ENCODE measurements around the gene RER1.

Gene RER1

GRCh38 chr1:2415337-2415736 is 23.7 kb downstream of the RER1 start:
- peaks cover 36 to 50% (median 45%) of the 10 kb centered on the region in 5 donors for H3K27me3 ChIP-seq (ENCODE audit: control insufficient read depth in 5 of 5, insufficient read depth in 4 of 5, low read length in 5 of 5)

GRCh38 chr1:2415801-2416208 is 24.2 kb downstream of the RER1 start:
- peaks cover 36 to 54% (median 49%) of the 10 kb centered on the region in 5 donors for H3K27me3 ChIP-seq (ENCODE audit: control insufficient read depth in 5 of 5, insufficient read depth in 4 of 5, low read length in 5 of 5)
- peak overlapping the region in 1 of 5 donors; percentile 6 for H3K4me3 ChIP-seq (ENCODE audit: low read depth in 1 of 5, low read length in 5 of 5)
- no peak overlapping the region for H3K27ac ChIP-seq (ENCODE audit: low read depth, low read length)
- H3K4me1 ChIP-seq (ENCODE audit: control insufficient read depth in 5 of 5, insufficient read depth in 5 of 5, low read length in 5 of 5): peaks cover 2 to 29% (median 28%) of the 10 kb centered on the region in 5 donors
- H3K9ac ChIP-seq (ENCODE audit: low read length in 5 of 5): no peak overlapping the region
- no peaks in the 10 kb centered on the region for H3K36me3 ChIP-seq (ENCODE audit: control insufficient read depth in 5 of 5, insufficient read depth in 5 of 5, low read length in 5 of 5)
- H3K9me3 ChIP-seq (ENCODE audit: control insufficient read depth in 5 of 5, low read length in 5 of 5): no peaks in the 10 kb centered on the region

More at GRCh38 chr1:2415337-2415736, 23.7 kb downstream of the RER1 start:
- H3K9ac ChIP-seq (ENCODE audit: low read length in 5 of 5): no peak overlapping the region
- H3K27ac ChIP-seq (ENCODE audit: low read depth, low read length): no peak overlapping the region
- H3K9me3 ChIP-seq (ENCODE audit: control insufficient read depth in 5 of 5, low read length in 5 of 5): no peaks in the 10 kb centered on the region
- peaks cover 2 to 29% (median 28%) of the 10 kb centered on the region in 5 donors for H3K4me1 ChIP-seq (ENCODE audit: control insufficient read depth in 5 of 5, insufficient read depth in 5 of 5, low read length in 5 of 5)
- H3K36me3 ChIP-seq (ENCODE audit: control insufficient read depth in 5 of 5, insufficient read depth in 5 of 5, low read length in 5 of 5): no peaks in the 10 kb centered on the region
- H3K4me3 ChIP-seq (ENCODE audit: low read depth in 1 of 5, low read length in 5 of 5): no peak overlapping the region

- no peak overlapping the region for H3K27ac ChIP-seq (ENCODE audit: low read depth, low read length)
- H3K4me1 ChIP-seq (ENCODE audit: control insufficient read depth in 5 of 5, insufficient read depth in 5 of 5, low read length in 5 of 5): peaks cover 2 to 28% (median 27%) of the 10 kb centered on the region in 5 donors
- peaks cover 36 to 56% (median 49%) of the 10 kb centered on the region in 5 donors for H3K27me3 ChIP-seq (ENCODE audit: control insufficient read depth in 5 of 5, insufficient read depth in 4 of 5, low read length in 5 of 5)
- H3K4me3 ChIP-seq (ENCODE audit: low read depth in 1 of 5, low read length in 5 of 5): no peak overlapping the region
- H3K9me3 ChIP-seq (ENCODE audit: control insufficient read depth in 5 of 5, low read length in 5 of 5): no peaks in the 10 kb centered on the region
- H3K36me3 ChIP-seq (ENCODE audit: control insufficient read depth in 5 of 5, insufficient read depth in 5 of 5, low read length in 5 of 5): no peaks in the 10 kb centered on the region
- H3K9ac ChIP-seq (ENCODE audit: low read length in 5 of 5): no peak overlapping the region
Observed at GRCh38 chr1:2416403-2416802, 24.8 kb downstream of the RER1 start.

- no peak overlapping the region for H3K9ac ChIP-seq (ENCODE audit: low read length in 5 of 5)
- no peak overlapping the region for H3K4me3 ChIP-seq (ENCODE audit: low read depth in 1 of 5, low read length in 5 of 5)
- peaks cover 0 to 20% (median 19%) of the 10 kb centered on the region in 5 donors for H3K4me1 ChIP-seq (ENCODE audit: control insufficient read depth in 5 of 5, insufficient read depth in 5 of 5, low read length in 5 of 5)
- no peak overlapping the region for H3K27ac ChIP-seq (ENCODE audit: low read depth, low read length)
- peaks cover 0 to under 1% (median under 1%) of the 10 kb centered on the region in 5 donors for H3K9me3 ChIP-seq (ENCODE audit: control insufficient read depth in 5 of 5, low read length in 5 of 5)
- H3K36me3 ChIP-seq (ENCODE audit: control insufficient read depth in 5 of 5, insufficient read depth in 5 of 5, low read length in 5 of 5): no peaks in the 10 kb centered on the region
- peaks cover 36 to 56% (median 50%) of the 10 kb centered on the region in 5 donors for H3K27me3 ChIP-seq (ENCODE audit: control insufficient read depth in 5 of 5, insufficient read depth in 4 of 5, low read length in 5 of 5)
Observed at GRCh38 chr1:2417083-2417832, 25.6 kb downstream of the RER1 start.

- no peak overlapping the region for H3K9ac ChIP-seq (ENCODE audit: low read length in 5 of 5)
- H3K27ac ChIP-seq (ENCODE audit: low read depth, low read length): no peak overlapping the region
- peaks cover 0 to 7% (median 2%) of the 10 kb centered on the region in 5 donors for H3K9me3 ChIP-seq (ENCODE audit: control insufficient read depth in 5 of 5, low read length in 5 of 5)
- peaks cover 36 to 56% (median 50%) of the 10 kb centered on the region in 5 donors for H3K27me3 ChIP-seq (ENCODE audit: control insufficient read depth in 5 of 5, insufficient read depth in 4 of 5, low read length in 5 of 5)
- no peak overlapping the region for H3K4me3 ChIP-seq (ENCODE audit: low read depth in 1 of 5, low read length in 5 of 5)
- no peaks in the 10 kb centered on the region for H3K36me3 ChIP-seq (ENCODE audit: control insufficient read depth in 5 of 5, insufficient read depth in 5 of 5, low read length in 5 of 5)
- peaks cover 0 to 18% (median 18%) of the 10 kb centered on the region in 5 donors for H3K4me1 ChIP-seq (ENCODE audit: control insufficient read depth in 5 of 5, insufficient read depth in 5 of 5, low read length in 5 of 5)
Observed at GRCh38 chr1:2417833-2418225, 26.2 kb downstream of the RER1 start.

- Histone ChIP-seq H3K27ac (ENCODE audit: low read depth, low read length) (no peak overlapping the region), H3K27me3 (ENCODE audit: control insufficient read depth in 5 of 5, insufficient read depth in 4 of 5, low read length in 5 of 5) (peaks cover 36 to 56% (median 51%) of the 10 kb centered on the region in 5 donors), H3K9ac (ENCODE audit: low read length in 5 of 5) (no peak overlapping the region), H3K9me3 (ENCODE audit: control insufficient read depth in 5 of 5, low read length in 5 of 5) (peaks cover 4 to 16% (median 9%) of the 10 kb centered on the region in 5 donors), H3K4me3 (ENCODE audit: low read depth in 1 of 5, low read length in 5 of 5) (no peak overlapping the region), H3K36me3 (ENCODE audit: control insufficient read depth in 5 of 5, insufficient read depth in 5 of 5, low read length in 5 of 5) (no peaks in the 10 kb centered on the region), H3K4me1 (ENCODE audit: control insufficient read depth in 5 of 5, insufficient read depth in 5 of 5, low read length in 5 of 5) (peaks cover 0 to 8% (median 7%) of the 10 kb centered on the region in 5 donors)
Observed at GRCh38 chr1:2418791-2419320, 27.2 kb downstream of the RER1 start.

- Histone ChIP-seq H3K27ac (ENCODE audit: low read depth, low read length) (no peak overlapping the region), H3K9me3 (ENCODE audit: control insufficient read depth in 5 of 5, low read length in 5 of 5) (peaks cover 4 to 16% (median 9%) of the 10 kb centered on the region in 5 donors), H3K4me3 (ENCODE audit: low read depth in 1 of 5, low read length in 5 of 5) (no peak overlapping the region), H3K4me1 (ENCODE audit: control insufficient read depth in 5 of 5, insufficient read depth in 5 of 5, low read length in 5 of 5) (peaks cover 0 to 2% (median 2%) of the 10 kb centered on the region in 5 donors), H3K27me3 (ENCODE audit: control insufficient read depth in 5 of 5, insufficient read depth in 4 of 5, low read length in 5 of 5) (peaks cover 36 to 56% (median 51%) of the 10 kb centered on the region in 5 donors), H3K9ac (ENCODE audit: low read length in 5 of 5) (no peak overlapping the region), H3K36me3 (ENCODE audit: control insufficient read depth in 5 of 5, insufficient read depth in 5 of 5, low read length in 5 of 5) (no peaks in the 10 kb centered on the region)
Observed at GRCh38 chr1:2419416-2419815, 27.8 kb downstream of the RER1 start.

GRCh38 chr1:2422523-2422922 is 30.9 kb downstream of the RER1 start:
- peaks cover 4 to 16% (median 9%) of the 10 kb centered on the region in 5 donors for H3K9me3 ChIP-seq (ENCODE audit: control insufficient read depth in 5 of 5, low read length in 5 of 5)
- H3K9ac ChIP-seq (ENCODE audit: low read length in 5 of 5): no peak overlapping the region
- no peaks in the 10 kb centered on the region for H3K4me1 ChIP-seq (ENCODE audit: control insufficient read depth in 5 of 5, insufficient read depth in 5 of 5, low read length in 5 of 5)
- H3K4me3 ChIP-seq (ENCODE audit: low read depth in 1 of 5, low read length in 5 of 5): no peak overlapping the region
- no peaks in the 10 kb centered on the region for H3K36me3 ChIP-seq (ENCODE audit: control insufficient read depth in 5 of 5, insufficient read depth in 5 of 5, low read length in 5 of 5)
- H3K27me3 ChIP-seq (ENCODE audit: control insufficient read depth in 5 of 5, insufficient read depth in 4 of 5, low read length in 5 of 5): peaks cover 21 to 45% (median 36%) of the 10 kb centered on the region in 5 donors
- no peak overlapping the region for H3K27ac ChIP-seq (ENCODE audit: low read depth, low read length)

- H3K4me1 ChIP-seq (ENCODE audit: control insufficient read depth in 5 of 5, insufficient read depth in 5 of 5, low read length in 5 of 5): no peaks in the 10 kb centered on the region
- H3K27me3 ChIP-seq (ENCODE audit: control insufficient read depth in 5 of 5, insufficient read depth in 4 of 5, low read length in 5 of 5): peaks cover 14 to 26% (median 23%) of the 10 kb centered on the region in 5 donors
- no peak overlapping the region for H3K9ac ChIP-seq (ENCODE audit: low read length in 5 of 5)
- H3K4me3 ChIP-seq (ENCODE audit: low read depth in 1 of 5, low read length in 5 of 5): no peak overlapping the region
- peaks cover 4 to 23% (median 18%) of the 10 kb centered on the region in 5 donors for H3K9me3 ChIP-seq (ENCODE audit: control insufficient read depth in 5 of 5, low read length in 5 of 5)
- H3K36me3 ChIP-seq (ENCODE audit: control insufficient read depth in 5 of 5, insufficient read depth in 5 of 5, low read length in 5 of 5): no peaks in the 10 kb centered on the region
- no peak overlapping the region for H3K27ac ChIP-seq (ENCODE audit: low read depth, low read length)
Observed at GRCh38 chr1:2425892-2426291, 34.3 kb downstream of the RER1 start.

GRCh38 chr1:2426540-2426939 is 34.9 kb downstream of the RER1 start:
- H3K4me1 ChIP-seq (ENCODE audit: control insufficient read depth in 5 of 5, insufficient read depth in 5 of 5, low read length in 5 of 5): no peaks in the 10 kb centered on the region
- no peak overlapping the region for H3K27ac ChIP-seq (ENCODE audit: low read depth, low read length)
- peaks cover 4 to 23% (median 18%) of the 10 kb centered on the region in 5 donors for H3K9me3 ChIP-seq (ENCODE audit: control insufficient read depth in 5 of 5, low read length in 5 of 5)
- H3K27me3 ChIP-seq (ENCODE audit: control insufficient read depth in 5 of 5, insufficient read depth in 4 of 5, low read length in 5 of 5): peaks cover 14 to 31% (median 24%) of the 10 kb centered on the region in 5 donors
- H3K9ac ChIP-seq (ENCODE audit: low read length in 5 of 5): no peak overlapping the region
- H3K36me3 ChIP-seq (ENCODE audit: control insufficient read depth in 5 of 5, insufficient read depth in 5 of 5, low read length in 5 of 5): no peaks in the 10 kb centered on the region
- no peak overlapping the region for H3K4me3 ChIP-seq (ENCODE audit: low read depth in 1 of 5, low read length in 5 of 5)

Measured in subcutaneous abdominal adipose tissue (tissue), 5 donors.